OCI-LY1 (cell line): ENCODE data around the gene GTF2H4.

Source experiments
- CTCF ChIP-seq: fragments of 200-600 bp; sonication (generic), shearing (Covaris generic); IDR thresholded peaks from 2 replicates; pipeline ENCODE4 v1.5.1; 2017; ENCODE audit warnings: mild to moderate bottlenecking, antibody characterized with exemption, low read length, moderate library complexity, mixed read lengths
- EZH2 ChIP-seq: fragments of 200-600 bp; sonication (generic), shearing (Covaris generic); IDR thresholded peaks from 2 replicates; pipeline ENCODE4 v1.8.0; 2017; ENCODE audit warnings: borderline replicate concordance, mixed run types, mild to moderate bottlenecking, antibody characterized with exemption, low read length, moderate library complexity, mixed read lengths

- TF ChIP-seq CTCF (no peak), EZH2 (no peak)
Measured at GRCh38 chr6:30870546-30870945, 37.5 kb upstream of the GTF2H4 start.
